ENCODE data around the gene MGST2.

- TF ChIP-seq CTCF (IDR thresholded peaks at IDR 0.05) (no peak), POLR2A (IDR thresholded peaks at IDR 0.05) (no peak), POLR2AphosphoS5 (IDR thresholded peaks at IDR 0.05) (no peak)
Observed at GRCh38 chr4:139625482-139625881, 40.1 kb upstream of the MGST2 start.

All from prostate gland (tissue), 2 donors.